Parathyroid adenoma (tissue), 2 donors: Measurements from ENCODE around the gene DYDC2.

ENCODE experiments used
- H2AFZ ChIP-seq: fragments of 300-600 bp; sonication (generic); one replicate; pipeline ENCODE4 v1.7.0; 2017; ENCODE audit warnings: antibody characterized with exemption, mild to moderate bottlenecking
- H3K27ac ChIP-seq: fragments of 300-600 bp; sonication (generic); one replicate; pipeline ENCODE4 v1.7.0; 2017
- H3K27me3 ChIP-seq: fragments of 300-600 bp; sonication (generic); one replicate; pipeline ENCODE4 v1.7.0; 2017; ENCODE audit warnings: low read length; ENCODE audit not compliant: control insufficient read depth, insufficient read depth
- H3K36me3 ChIP-seq: fragments of 300-600 bp; sonication (generic); one replicate; pipeline ENCODE4 v1.7.0; 2017; ENCODE audit warnings: low read length; ENCODE audit not compliant: control insufficient read depth, insufficient read depth
- H3K4me1 ChIP-seq: fragments of 300-600 bp; sonication (generic); one replicate; pipeline ENCODE4 v1.7.0; 2017; ENCODE audit warnings: control low read depth
- H3K4me2 ChIP-seq: fragments of 300-600 bp; sonication (generic); one replicate; pipeline ENCODE4 v1.7.0; 2017; ENCODE audit warnings: low read length
- H3K4me3 ChIP-seq: fragments of 300-600 bp; sonication (generic); one replicate; pipeline ENCODE4 v1.7.0; 2017; ENCODE audit warnings: low read depth, low read length
- H3K79me2 ChIP-seq: fragments of 300-600 bp; sonication (generic); one replicate; pipeline ENCODE4 v1.7.0; 2017; ENCODE audit warnings: control low read depth
- H3K9ac ChIP-seq: fragments of 300-600 bp; sonication (generic); one replicate; pipeline ENCODE4 v1.7.0; 2017; ENCODE audit warnings: mild to moderate bottlenecking
- H3K9me3 ChIP-seq: fragments of 300-600 bp; sonication (generic); one replicate; pipeline ENCODE4 v1.7.0; 2017; ENCODE audit warnings: low read length; ENCODE audit not compliant: control insufficient read depth
- CTCF ChIP-seq: fragments of 300-600 bp; sonication (generic); IDR thresholded peaks from one replicate; pipeline ENCODE4 v1.7.0; 2017; ENCODE audit warnings: antibody characterized with exemption, mild to moderate bottlenecking
- donor health status: primary hyperparathyroidism.

DYDC2 gene

GRCh38 chr10:80319725-80320290, 36.8 kb upstream of the DYDC2 start:
- no peaks in the 10 kb centered on the region for H3K4me1 ChIP-seq
- no peak overlapping the region for H2AFZ ChIP-seq
- no peaks in the 10 kb centered on the region for H3K27me3 ChIP-seq
- no peak for TF ChIP-seq CTCF
- H3K9me3 ChIP-seq, result no peaks in the 10 kb centered on the region
- H3K36me3 ChIP-seq, result no peaks in the 10 kb centered on the region
- H3K79me2 ChIP-seq, result no peaks in the 10 kb centered on the region
- H3K9ac ChIP-seq, result no peak overlapping the region
- H3K4me3 ChIP-seq, result no peak overlapping the region
- no peak overlapping the region for H3K4me2 ChIP-seq
- H3K27ac ChIP-seq, result no peak overlapping the region

DNA sequence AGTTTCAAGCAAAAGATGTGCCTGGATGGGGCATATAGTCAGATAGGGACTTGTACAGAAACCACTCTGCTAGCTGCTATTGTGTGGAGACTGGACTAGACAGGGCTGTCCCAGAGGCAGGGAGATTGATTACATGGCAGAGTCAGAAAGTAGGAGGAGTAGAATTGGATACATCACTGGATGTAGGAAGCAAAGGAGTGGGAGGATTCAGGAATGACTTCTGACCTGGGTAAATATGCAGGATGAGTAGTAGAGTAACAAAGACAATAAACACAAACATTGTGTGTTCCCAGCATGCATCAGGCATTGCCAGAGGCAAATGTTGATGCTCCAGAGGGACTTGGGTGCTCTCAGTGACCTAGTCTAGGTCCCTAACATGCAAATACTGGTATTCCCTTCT, 36.2 kb upstream of the DYDC2 start:
- Histone ChIP-seq H3K79me2 (no peaks in the 10 kb centered on the region), H3K4me3 (no peak overlapping the region), H3K27ac (no peak overlapping the region), H3K9ac (no peak overlapping the region), H3K27me3 (no peaks in the 10 kb centered on the region), H3K4me1 (no peaks in the 10 kb centered on the region), H2AFZ (no peak overlapping the region), H3K4me2 (no peak overlapping the region), H3K36me3 (no peaks in the 10 kb centered on the region), H3K9me3 (no peaks in the 10 kb centered on the region)
- no peak for TF ChIP-seq CTCF

DNA sequence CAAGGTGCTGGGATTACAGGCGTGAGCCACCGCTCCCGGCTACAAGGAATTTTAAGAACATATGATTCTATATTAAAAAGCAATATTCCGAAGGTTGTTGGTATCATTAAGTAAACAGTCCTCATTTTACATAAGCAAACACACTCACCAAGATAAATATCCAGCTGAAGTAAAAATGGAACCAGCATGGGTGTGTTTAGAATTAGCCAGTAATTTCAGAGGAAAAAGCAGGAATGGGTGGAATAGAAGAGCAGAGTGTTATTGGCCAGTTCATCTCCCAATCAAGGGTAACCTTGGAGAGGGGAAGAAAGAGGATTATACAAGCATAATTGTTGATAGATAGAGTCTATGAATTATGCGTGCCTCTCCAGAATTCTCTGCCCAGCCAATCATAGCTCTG, 35.4 kb upstream of the DYDC2 start:
- no peak for TF ChIP-seq CTCF
- Histone ChIP-seq H3K9me3 (no peaks in the 10 kb centered on the region), H3K36me3 (no peaks in the 10 kb centered on the region), H3K4me3 (no peak overlapping the region), H3K27ac (no peak overlapping the region), H3K27me3 (no peaks in the 10 kb centered on the region), H2AFZ (no peak overlapping the region), H3K4me2 (no peak overlapping the region), H3K9ac (no peak overlapping the region), H3K79me2 (no peaks in the 10 kb centered on the region), H3K4me1 (no peaks in the 10 kb centered on the region)

DNA sequence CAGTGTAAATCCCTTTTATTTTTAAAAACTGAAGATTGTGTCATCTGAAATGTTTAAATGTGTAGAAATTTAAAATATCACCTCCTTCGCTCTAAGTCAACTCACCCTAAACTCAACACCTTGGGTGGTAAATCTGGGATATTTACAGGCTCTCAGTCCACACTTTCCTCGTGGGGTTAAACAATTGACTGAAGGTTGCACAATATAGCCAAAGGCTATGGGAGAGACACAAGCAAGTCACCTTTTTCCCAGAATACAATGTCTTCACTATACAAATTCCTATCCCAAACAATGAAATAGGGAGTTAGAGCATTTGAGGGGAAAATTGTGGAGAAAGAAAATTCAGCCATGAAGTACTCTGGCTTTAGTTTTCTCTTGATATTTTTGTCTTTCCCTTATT, 34.4 kb upstream of the DYDC2 start:
- H3K4me2 ChIP-seq, result no peak overlapping the region
- no peaks in the 10 kb centered on the region for H3K27me3 ChIP-seq
- H3K27ac ChIP-seq, result no peak overlapping the region
- H2AFZ ChIP-seq, result no peak overlapping the region
- H3K79me2 ChIP-seq, result no peaks in the 10 kb centered on the region
- H3K4me3 ChIP-seq, result no peak overlapping the region
- H3K36me3 ChIP-seq, result no peaks in the 10 kb centered on the region
- TF ChIP-seq CTCF, result no peak
- H3K4me1 ChIP-seq, result no peaks in the 10 kb centered on the region
- H3K9me3 ChIP-seq, result no peaks in the 10 kb centered on the region
- H3K9ac ChIP-seq, result no peak overlapping the region

- no peak overlapping the region for H2AFZ ChIP-seq
- no peak overlapping the region for H3K27ac ChIP-seq
- no peaks in the 10 kb centered on the region for H3K79me2 ChIP-seq
- H3K36me3 ChIP-seq, result no peaks in the 10 kb centered on the region
- TF ChIP-seq CTCF, result no peak
- no peak overlapping the region for H3K4me3 ChIP-seq
- H3K4me1 ChIP-seq, result no peaks in the 10 kb centered on the region
- H3K4me2 ChIP-seq, result no peak overlapping the region
- H3K27me3 ChIP-seq, result no peaks in the 10 kb centered on the region
- no peak overlapping the region for H3K9ac ChIP-seq
- no peaks in the 10 kb centered on the region for H3K9me3 ChIP-seq
Measured at GRCh38 chr10:80322711-80323110, 33.9 kb upstream of the DYDC2 start.
